Vagina (tissue), 2 donors: ENCODE data around the gene RBM33. TPM values are rescaled to one million over a fixed set of nuclear protein-coding genes. Genes with fewer than 3 reads are reported as not detected.

ENCODE experiments used
- DNase-seq, 2 donors: peaks; one replicate each; pipeline ENCODE4 v3.0.0-alpha.2; 2017; ENCODE audit errors: extremely low spot score in 2 of 2
- H3K27ac ChIP-seq: fragments of 200-600 bp; sonication (generic); one replicate; pipeline ENCODE4 v1.5.1; 2019
- H3K27me3 ChIP-seq: fragments of 200-600 bp; sonication (generic); one replicate; pipeline ENCODE4 v1.5.1; 2019
- H3K36me3 ChIP-seq, 2 donors: fragments of 200-600 bp; sonication (generic); one replicate each; pipeline ENCODE4 v1.5.1; 2017 to 2019
- H3K4me1 ChIP-seq: fragments of 200-600 bp; sonication (generic); one replicate; pipeline ENCODE4 v1.5.1; 2019
- H3K4me3 ChIP-seq, 2 donors: fragments of 200-600 bp; sonication (generic); 1 replicate in 1 of 2; 2 replicates in 1 of 2; pipeline ENCODE4 v1.5.1; 2016 to 2019
- H3K9me3 ChIP-seq: fragments of 200-600 bp; sonication (generic); one replicate; pipeline ENCODE4 v1.5.1; 2019
- CTCF ChIP-seq, 3 experiments: fragments of 450-650 bp in 2 of 3; fragments of 200-600 bp in 1 of 3; sonication (generic) in 1 of 3; IDR thresholded peaks; one replicate each; pipeline ENCODE4 v1.5.1; 2017 to 2019; ENCODE audit warnings: antibody characterized with exemption in 3 of 3, mild to moderate bottlenecking in 2 of 3, moderate library complexity in 2 of 3
- POLR2A ChIP-seq, 2 donors: fragments of 450-650 bp; IDR thresholded peaks; one replicate each; pipeline ENCODE4 v1.6.1; 2017; ENCODE audit warnings: antibody characterized with exemption in 2 of 2, mild to moderate bottlenecking in 2 of 2, moderate library complexity in 2 of 2
- POLR2AphosphoS5 ChIP-seq, 2 donors: sonication (generic); formaldehyde crosslinking; IDR thresholded peaks; one replicate each; pipeline ENCODE4 v1.9.0; 2017; ENCODE audit warnings: antibody characterized with exemption in 2 of 2, mild to moderate bottlenecking in 2 of 2, low read depth in 1 of 2; ENCODE audit not compliant: insufficient read depth in 1 of 2
- intact Hi-C: fragments of 100-400 bp; cut with DNase I; formaldehyde crosslinking; loops from one replicate; pipeline ENCODE4 v1.15.1; 2023
- total RNA-seq: library from RNA; depleted of rRNA; stranded (reverse); fragments of >200 nt; gene quantifications from one replicate; pipeline ENCODE4 v1.2.3, GENCODE V29; 2016

The RBM33 gene
- total RNA-seq, 1 donor from 2014 or later, result 63.8 TPM

- no peak for DNase-seq
- Histone ChIP-seq H3K27ac (no peak overlapping the region), H3K4me1 (peaks cover 9% of the 10 kb centered on the region), H3K4me3 (no peak overlapping the region), H3K36me3 (no peaks in the 10 kb centered on the region), H3K27me3 (no peaks in the 10 kb centered on the region), H3K9me3 (no peaks in the 10 kb centered on the region)
- intact Hi-C loops, result no loop called here
- no peak for TF ChIP-seq POLR2A (IDR thresholded peaks at IDR 0.05)
- TF ChIP-seq CTCF (IDR thresholded peaks at IDR 0.05), result no peak
- TF ChIP-seq POLR2AphosphoS5 (IDR thresholded peaks at IDR 0.05; ENCODE audit: insufficient read depth in 1 of 2, low read depth in 1 of 2), result no peak
Observed at GRCh38 chr7:155793720-155794119, 149.3 kb downstream of the RBM33 start.

- Histone ChIP-seq H3K36me3 (no peaks in the 10 kb centered on the region), H3K27me3 (no peaks in the 10 kb centered on the region), H3K9me3 (no peaks in the 10 kb centered on the region), H3K4me3 (no peak overlapping the region), H3K27ac (no peak overlapping the region), H3K4me1 (peaks cover 9% of the 10 kb centered on the region)
- intact Hi-C loops, result no loop called here
- TF ChIP-seq POLR2A (IDR thresholded peaks at IDR 0.05) (no peak), CTCF (IDR thresholded peaks at IDR 0.05) (no peak), POLR2AphosphoS5 (IDR thresholded peaks at IDR 0.05; ENCODE audit: insufficient read depth in 1 of 2, low read depth in 1 of 2) (no peak)
- no peak for DNase-seq
Observed at GRCh38 chr7:155794196-155794595, 149.7 kb downstream of the RBM33 start.

- Histone ChIP-seq H3K4me1 (peaks cover 21% of the 10 kb centered on the region), H3K4me3 (no peak overlapping the region), H3K27me3 (no peaks in the 10 kb centered on the region), H3K9me3 (no peaks in the 10 kb centered on the region), H3K36me3 (no peaks in the 10 kb centered on the region), H3K27ac (no peak overlapping the region)
- intact Hi-C loops, result no loop called here
- DNase-seq, result no peak
- TF ChIP-seq CTCF (IDR thresholded peaks at IDR 0.05) (no peak), POLR2AphosphoS5 (IDR thresholded peaks at IDR 0.05; ENCODE audit: insufficient read depth in 1 of 2, low read depth in 1 of 2) (no peak), POLR2A (IDR thresholded peaks at IDR 0.05) (no peak)
Observed at GRCh38 chr7:155795401-155795800, 150.9 kb downstream of the RBM33 start.

GRCh38 chr7:155795951-155796350, 151.5 kb downstream of the RBM33 start:
- Histone ChIP-seq H3K4me1 (peaks cover 21% of the 10 kb centered on the region), H3K4me3 (no peak overlapping the region), H3K27ac (no peak overlapping the region), H3K36me3 (no peaks in the 10 kb centered on the region), H3K9me3 (no peaks in the 10 kb centered on the region), H3K27me3 (no peaks in the 10 kb centered on the region)
- no peak for DNase-seq
- intact Hi-C loops, result no loop called here
- TF ChIP-seq POLR2A (IDR thresholded peaks at IDR 0.05), result no peak
- TF ChIP-seq CTCF (IDR thresholded peaks at IDR 0.05), result no peak
- TF ChIP-seq POLR2AphosphoS5 (IDR thresholded peaks at IDR 0.05; ENCODE audit: insufficient read depth in 1 of 2, low read depth in 1 of 2), result no peak

GRCh38 chr7:155796381-155797261, 152.2 kb downstream of the RBM33 start:
- Histone ChIP-seq H3K36me3 (no peaks in the 10 kb centered on the region), H3K27ac (no peak overlapping the region), H3K4me3 (no peak overlapping the region), H3K9me3 (no peaks in the 10 kb centered on the region), H3K27me3 (no peaks in the 10 kb centered on the region), H3K4me1 (peaks cover 21% of the 10 kb centered on the region)
- intact Hi-C loops, result no loop called here
- no peak for TF ChIP-seq POLR2AphosphoS5 (IDR thresholded peaks at IDR 0.05; ENCODE audit: insufficient read depth in 1 of 2, low read depth in 1 of 2)
- TF ChIP-seq CTCF (IDR thresholded peaks at IDR 0.05), result peak; percentile 56 to 68 (median 61)
- TF ChIP-seq POLR2A (IDR thresholded peaks at IDR 0.05), result no peak
- no peak for DNase-seq
